A549 treated with dexamethasone at 1 μM for 4 hours (cell line): ENCODE data around the gene SIRT1. TPM values are rescaled to one million over a fixed set of nuclear protein-coding genes. Genes with fewer than 3 reads are reported as not detected.

Source experiments
- total RNA-seq: library from RNA; stranded (reverse); fragments of 200-300 nt; extraction: Qiagen RNA extraction; gene quantifications from 5 replicates; pipeline ENCODE4 v1.2.3, GENCODE V29; 2022

SIRT1 gene
- 15.6 to 19.0 TPM (median 16.8 TPM) in 5 replicates for total RNA-seq

GRCh38 chr10:67884313-67884841, at the start of gene SIRT1:
Gene SIRT1, plus strand, starts transcription at chr10:67884656. Its CDS starts 66 bp downstream, at chr10:67884722.

DNA sequence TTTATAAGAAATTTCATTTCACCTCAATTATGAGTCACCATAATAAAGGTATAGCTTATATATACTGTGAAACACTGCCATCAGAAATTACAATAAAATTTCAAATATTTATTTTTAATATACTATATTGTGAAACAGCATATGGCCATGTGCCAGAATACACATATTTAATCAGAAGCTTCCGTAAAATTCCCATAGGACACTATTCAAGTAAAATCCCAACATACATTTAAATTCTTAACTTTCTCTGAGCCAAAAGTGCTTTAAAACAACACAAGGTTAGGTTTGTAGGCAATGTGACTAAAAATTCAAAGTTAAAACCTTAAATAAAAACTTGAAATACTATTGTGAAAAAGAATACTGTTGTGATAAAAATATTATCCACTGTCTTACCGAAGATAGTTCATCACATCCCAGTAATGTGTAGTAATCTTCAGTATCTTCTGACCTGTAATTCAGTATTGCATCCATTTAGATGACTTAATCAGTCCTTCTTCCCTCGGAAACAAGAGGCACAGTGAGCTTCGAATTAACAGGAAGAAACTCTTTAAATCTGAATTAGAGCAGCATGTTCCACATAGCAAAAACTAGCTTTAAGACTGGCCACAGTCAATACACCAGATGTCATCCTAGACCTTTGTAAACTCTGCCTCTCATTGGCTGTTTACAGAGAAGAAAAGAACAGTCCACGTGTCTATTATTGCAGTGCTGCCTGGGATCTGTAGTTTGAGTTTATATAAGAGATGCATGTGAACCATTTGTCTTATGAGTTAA, 46.7 kb upstream of the SIRT1 start, which contains the start of gene DNAJC12:
DNAJC12 (minus strand) TSS at position 648 of the 774 bp plus-strand sequence; CDS start at position 471, 177 bp downstream.

Other genes starting within 250 kb of the SIRT1 start
- not detected in 5 replicates for gene CTNNA3, start 188.5 kb upstream of the SIRT1 start, total RNA-seq
- 37.8 to 66.0 TPM (median 44.4 TPM) in 5 replicates for gene DNAJC12, start 46.5 kb upstream of the SIRT1 start, total RNA-seq
- gene HERC4, start 190.6 kb downstream of the SIRT1 start, total RNA-seq: 25.2 to 31.8 TPM (median 26.4 TPM) in 5 replicates
- 2.0 to 3.4 TPM (median 2.5 TPM) in 5 replicates for gene MYPN, start 224.8 kb downstream of the SIRT1 start, total RNA-seq